HS-27A (cell line): Measurements from ENCODE around the gene PCDHA13.
"Not testable (repeated sequence)": the region's sequence is repeated elsewhere in the genome, so short reads cannot be mapped to it uniquely, and the experiment has no call there.

Experiments used
- DNase-seq: peaks from one replicate; pipeline ENCODE4 v3.0.0-alpha.2; 2012; ENCODE audit warnings: low read depth, missing footprints

PCDHA13 gene

GRCh38 chr5:140870221-140871201 is 11.4 kb upstream of the PCDHA13 start:
- DNase-seq: no peak

GRCh38 chr5:140875085-140876065 is 6.5 kb upstream of the PCDHA13 start, which contains the start of gene PCDHA12:
Gene PCDHA12, plus strand, starts transcription at chr5:140875308. Its CDS starts 165 bp downstream, at chr5:140875473.
- no peak for DNase-seq

GRCh38 chr5:140876541-140877261 is 5.2 kb upstream of the PCDHA13 start:
- DNase-seq: not testable (repeated sequence)

GRCh38 chr5:140877262-140877581 is 4.7 kb upstream of the PCDHA13 start:
- DNase-seq: no peak

GRCh38 chr5:140882591-140882899 is 621 bp downstream of the PCDHA13 start:
- DNase-seq: no peak

GRCh38 chr5:140883373-140883772 is 1.4 kb downstream of the PCDHA13 start:
- DNase-seq: no peak

- no peak for DNase-seq
Measured at GRCh38 chr5:140883927-140884697, 2.2 kb downstream of the PCDHA13 start.

- DNase-seq: no peak
Measured at GRCh38 chr5:140916325-140916724, 34.4 kb downstream of the PCDHA13 start.

- DNase-seq: no peak
Measured at GRCh38 chr5:140923601-140924000, 41.7 kb downstream of the PCDHA13 start.

GRCh38 chr5:140925806-140926442 is 44.0 kb downstream of the PCDHA13 start, which contains the start of gene PCDHAC1:
Gene PCDHAC1, plus strand, starts transcription at chr5:140926299. Its CDS starts 594 bp downstream, at chr5:140926893.
- no peak for DNase-seq

GRCh38 chr5:140926443-140927227 is 44.7 kb downstream of the PCDHA13 start:
- no peak for DNase-seq

GRCh38 chr5:140927228-140927573 is 45.3 kb downstream of the PCDHA13 start:
- no peak for DNase-seq
